Stomach (tissue), 9 donors: ENCODE measurements around the gene RASA3. TPM values are rescaled to one million over a fixed set of nuclear protein-coding genes. Genes with fewer than 3 reads are reported as not detected.
A peak's percentile ranks its signal among the peaks of the same experiment; 100 is the strongest.

Experiments used
- DNase-seq, 2 donors: peaks; one replicate each; pipeline versions ENCODE4 v3.0.0 to v3.0.0-alpha.2; 2013 to 2019
- H3K27ac ChIP-seq, 5 donors: fragments of 200-600 bp in 4 of 5; sonication (generic) in 4 of 5; one replicate each; pipeline ENCODE4 v1.5.1; 2013 to 2019; ENCODE audit warnings: mild to moderate bottlenecking in 1 of 5, moderate library complexity in 1 of 5
- H3K27me3 ChIP-seq, 3 donors: fragments of 200-600 bp; sonication (generic); one replicate each; pipeline ENCODE4 v1.5.1; 2017 to 2019; ENCODE audit warnings: mixed run types in 1 of 3
- H3K36me3 ChIP-seq, 4 donors: fragments of 200-600 bp; sonication (generic); 1 replicate in 3 of 4; 2 replicates in 1 of 4; pipeline ENCODE4 v1.5.1; 2016 to 2019
- H3K4me1 ChIP-seq, 4 donors: fragments of 200-600 bp; sonication (generic); one replicate each; pipeline ENCODE4 v1.5.1; 2016 to 2019
- H3K4me3 ChIP-seq, 4 donors: fragments of 200-600 bp; sonication (generic) in 3 of 4; one replicate each; pipeline ENCODE4 v1.5.1; 2016 to 2019; ENCODE audit warnings: mild to moderate bottlenecking in 1 of 4
- H3K9me3 ChIP-seq, 4 donors: fragments of 200-600 bp; sonication (generic); one replicate each; pipeline ENCODE4 v1.5.1; 2016 to 2019
- CTCF ChIP-seq, 7 experiments: fragments of 450-650 bp in 4 of 7; fragments of 200-600 bp in 3 of 7; sonication (generic) in 3 of 7; IDR thresholded peaks; one replicate each; pipeline ENCODE4 v1.5.1; 2016 to 2019; ENCODE audit warnings: antibody characterized with exemption in 7 of 7, control low read depth in 2 of 7, mild to moderate bottlenecking in 1 of 7
- EP300 ChIP-seq: sonication (generic); formaldehyde crosslinking; IDR thresholded peaks from one replicate; pipeline ENCODE4 v1.6.1; 2017; ENCODE audit warnings: antibody characterized with exemption
- POLR2A ChIP-seq, 4 donors: fragments of 450-650 bp; IDR thresholded peaks; one replicate each; pipeline ENCODE4 v1.6.1; 2016; ENCODE audit warnings: antibody characterized with exemption in 4 of 4, control low read depth in 2 of 4, mild to moderate bottlenecking in 1 of 4, moderate library complexity in 1 of 4
- POLR2AphosphoS5 ChIP-seq, 3 donors: sonication (generic); formaldehyde crosslinking; IDR thresholded peaks; one replicate each; pipeline ENCODE4 v1.6.1; 2016; ENCODE audit warnings: antibody characterized with exemption in 3 of 3
- WGBS, 5 donors: extraction: QIAGEN DNeasy Blood & Tissue Kit in 3 of 5; methylation state at CpG; one replicate each; pipeline versions ENCODE4 v1.1.5 to v1.1.7; 2013 to 2018; 5-methylcytosine and 5-hydroxymethylcytosine counted together
- intact Hi-C: fragments of 100-400 bp; cut with DNase I; formaldehyde crosslinking; loops from one replicate; pipeline ENCODE4 v1.15.1; 2023; ENCODE audit warnings: low total_unique reads
- polyA plus RNA-seq, 3 donors: library from polyadenylated mRNA; stranded (reverse); fragments of 200-250 nt; gene quantifications; one replicate each; pipeline ENCODE4 v1.2.3, GENCODE V29; 2013
- total RNA-seq, 5 donors: library from RNA; depleted of rRNA; stranded (reverse); fragments of >200 nt; gene quantifications; one replicate each; pipeline versions ENCODE4 v1.1.0 to v1.2.3, GENCODE V29; 2014 to 2016
- donor health status: healthy with polysubstance abuse.
- donor health status: Bipolar disorder and iron deficiency.
- donor health status: healthy.

The RASA3 gene
- total and polyA plus RNA-seq, 8 donors: 3.7 to 22.3 (median 7.9) TPM

- WGBS, 5 donors: 85 to 92% (median 87%) methylated on average over 11 to 20 of the region's 20 CpGs
- Histone ChIP-seq H3K27me3 (no peaks in the 10 kb centered on the region), H3K36me3 (peaks cover 0 to 24% (median 16%) of the 10 kb centered on the region in 4 donors), H3K4me1 (peaks cover 13 to 41% (median 30%) of the 10 kb centered on the region in 4 donors), H3K9me3 (no peaks in the 10 kb centered on the region), H3K4me3 (no peak overlapping the region), H3K27ac (peak overlapping the region in 4 of 5 donors; percentile 16 to 94 (median 89))
- no peak for DNase-seq
- no peak for TF ChIP-seq CTCF (IDR thresholded peaks at IDR 0.05)
- TF ChIP-seq POLR2A (IDR thresholded peaks at IDR 0.05): no peak
- TF ChIP-seq EP300: no peak
- TF ChIP-seq POLR2AphosphoS5 (IDR thresholded peaks at IDR 0.05): no peak
- intact Hi-C loops: no loop called here
Observed at GRCh38 chr13:113967729-113968462, 164.5 kb downstream of the RASA3 start.

- H3K27ac ChIP-seq: peak overlapping the region in 2 of 5 donors; percentile 16 to 94
- TF ChIP-seq POLR2AphosphoS5 (IDR thresholded peaks at IDR 0.05) (no peak), CTCF (IDR thresholded peaks at IDR 0.05) (no peak)
- intact Hi-C loops: no loop called here
- H3K36me3 ChIP-seq: peaks cover 0 to 24% (median 16%) of the 10 kb centered on the region in 4 donors
- no peak for DNase-seq
- no peaks in the 10 kb centered on the region for H3K9me3 ChIP-seq
- H3K27me3 ChIP-seq: no peaks in the 10 kb centered on the region
- peaks cover 13 to 34% (median 25%) of the 10 kb centered on the region in 4 donors for H3K4me1 ChIP-seq
- WGBS, 5 donors: 90 to 96% (median 94%) methylated on average over 9 of the region's 9 CpGs
- no peak overlapping the region for H3K4me3 ChIP-seq
Observed at GRCh38 chr13:113967206-113967720, 165.2 kb downstream of the RASA3 start.

GRCh38 chr13:113965968-113966884 is 166.2 kb downstream of the RASA3 start:
- Histone ChIP-seq H3K9me3 (no peaks in the 10 kb centered on the region), H3K36me3 (peaks cover 0 to 24% (median 16%) of the 10 kb centered on the region in 4 donors), H3K27me3 (no peaks in the 10 kb centered on the region), H3K4me1 (peaks cover 7 to 24% (median 14%) of the 10 kb centered on the region in 4 donors), H3K4me3 (no peak overlapping the region), H3K27ac (no peak overlapping the region)
- intact Hi-C loops: no loop called here
- TF ChIP-seq EP300 (no peak), POLR2A (IDR thresholded peaks at IDR 0.05) (no peak), POLR2AphosphoS5 (IDR thresholded peaks at IDR 0.05) (no peak), CTCF (IDR thresholded peaks at IDR 0.05) (no peak)
- 96 to 98% (median 96%) methylated on average over 5 of the region's 5 CpGs for WGBS, 5 donors
- no peak for DNase-seq

- Histone ChIP-seq H3K36me3 (peaks cover 0 to 24% (median 16%) of the 10 kb centered on the region in 4 donors), H3K9me3 (no peaks in the 10 kb centered on the region), H3K4me1 (peaks cover 3 to 18% (median 10%) of the 10 kb centered on the region in 4 donors), H3K27me3 (no peaks in the 10 kb centered on the region), H3K4me3 (no peak overlapping the region), H3K27ac (no peak overlapping the region)
- TF ChIP-seq EP300 (no peak), POLR2A (IDR thresholded peaks at IDR 0.05) (no peak), CTCF (IDR thresholded peaks at IDR 0.05) (no peak), POLR2AphosphoS5 (IDR thresholded peaks at IDR 0.05) (no peak)
- WGBS, 5 donors: 95 to 98% (median 96%) methylated on average over 2 of the region's 2 CpGs
- no peak for DNase-seq
- intact Hi-C loops: no loop called here
Observed at GRCh38 chr13:113965383-113965874, 167.0 kb downstream of the RASA3 start.
